Esophagus squamous epithelium (tissue), 5 donors: ENCODE data around the gene RPTOR. TPM values are rescaled to one million over a fixed set of nuclear protein-coding genes. Genes with fewer than 3 reads are reported as not detected.

Experiments
- DNase-seq: peaks from one replicate; lab custom pipeline; 2025; lab: John Stamatoyannopoulos, UW
- H3K27ac ChIP-seq, 4 donors: fragments of 200-600 bp; sonication (generic); one replicate each; pipeline ENCODE4 v1.5.1; 2016 to 2019; ENCODE audit warnings: mild to moderate bottlenecking in 1 of 4
- H3K27me3 ChIP-seq, 4 donors: fragments of 200-600 bp; sonication (generic); 1 replicate in 3 of 4; 2 replicates in 1 of 4; pipeline versions ENCODE4 v1.5.1 to v1.6.0; 2017 to 2021; ENCODE audit warnings: antibody characterized with exemption in 1 of 4
- H3K36me3 ChIP-seq, 3 donors: fragments of 200-600 bp; sonication (generic); one replicate each; pipeline ENCODE4 v1.5.1; 2016 to 2019
- H3K4me1 ChIP-seq, 3 donors: fragments of 200-600 bp; sonication (generic); one replicate each; pipeline ENCODE4 v1.5.1; 2017 to 2019
- H3K4me3 ChIP-seq, 4 donors: fragments of 200-600 bp; sonication (generic); 1 replicate in 3 of 4; 2 replicates in 1 of 4; pipeline ENCODE4 v1.5.1; 2016 to 2019; ENCODE audit warnings: mild to moderate bottlenecking in 2 of 4, moderate library complexity in 1 of 4
- H3K9me3 ChIP-seq, 3 donors: fragments of 200-600 bp; sonication (generic); one replicate each; pipeline ENCODE4 v1.5.1; 2016 to 2019
- POLR2A ChIP-seq, 4 donors: fragments of 450-650 bp; IDR thresholded peaks; one replicate each; pipeline ENCODE4 v1.6.1; 2017; ENCODE audit warnings: antibody characterized with exemption in 4 of 4, mild to moderate bottlenecking in 4 of 4, moderate library complexity in 3 of 4
- WGBS, 2 donors: methylation state at CpG; one replicate each; pipeline ENCODE4 v1.1.5; 2018; 5-methylcytosine and 5-hydroxymethylcytosine counted together
- intact Hi-C: fragments of 100-400 bp; cut with DNase I; formaldehyde crosslinking; loops from one replicate; pipeline ENCODE4 v1.15.0; 2022
- total RNA-seq, 4 donors: library from RNA; depleted of rRNA; stranded (reverse); fragments of >200 nt; gene quantifications; one replicate each; pipeline ENCODE4 v1.1.0, GENCODE V29; 2016
- TF ChIP-seq, protein P1 (sequence below), 6 experiments: fragments of 450-650 bp in 4 of 6; fragments of 200-600 bp in 2 of 6; sonication (generic) in 2 of 6; IDR thresholded peaks; one replicate each; pipeline ENCODE4 v1.5.1; 2016 to 2019; ENCODE audit warnings: antibody characterized with exemption in 6 of 6, mild to moderate bottlenecking in 4 of 6, moderate library complexity in 4 of 6
- donor health status: DM: yes; HTN: yes; CAD: no.

Gene RPTOR
- total RNA-seq, 4 donors from 2014 or later: 11.7 to 27.8 (median 22.8) TPM

GRCh38 chr17:80982426-80982974 lies 437.9 kb downstream of the RPTOR start:
- H3K27me3 ChIP-seq: peaks cover 0 to 36% (median 0%) of the 10 kb centered on the region in 4 donors
- no peak overlapping the region for H3K27ac ChIP-seq
- DNase-seq: no peak
- intact Hi-C loops: loop anchor here (10.0 kb wide), 1 partner anchor 118 kb away; no protein-coding TSS in a partner anchor
- H3K9me3 ChIP-seq: no peaks in the 10 kb centered on the region
- peaks cover 4 to 33% (median 8%) of the 10 kb centered on the region in 3 donors for H3K4me1 ChIP-seq
- H3K4me3 ChIP-seq: no peak overlapping the region
- no peaks in the 10 kb centered on the region for H3K36me3 ChIP-seq
- 68 to 79% methylated on average over 17 of the region's 17 CpGs for WGBS, 2 donors
- TF ChIP-seq, protein P1, sequence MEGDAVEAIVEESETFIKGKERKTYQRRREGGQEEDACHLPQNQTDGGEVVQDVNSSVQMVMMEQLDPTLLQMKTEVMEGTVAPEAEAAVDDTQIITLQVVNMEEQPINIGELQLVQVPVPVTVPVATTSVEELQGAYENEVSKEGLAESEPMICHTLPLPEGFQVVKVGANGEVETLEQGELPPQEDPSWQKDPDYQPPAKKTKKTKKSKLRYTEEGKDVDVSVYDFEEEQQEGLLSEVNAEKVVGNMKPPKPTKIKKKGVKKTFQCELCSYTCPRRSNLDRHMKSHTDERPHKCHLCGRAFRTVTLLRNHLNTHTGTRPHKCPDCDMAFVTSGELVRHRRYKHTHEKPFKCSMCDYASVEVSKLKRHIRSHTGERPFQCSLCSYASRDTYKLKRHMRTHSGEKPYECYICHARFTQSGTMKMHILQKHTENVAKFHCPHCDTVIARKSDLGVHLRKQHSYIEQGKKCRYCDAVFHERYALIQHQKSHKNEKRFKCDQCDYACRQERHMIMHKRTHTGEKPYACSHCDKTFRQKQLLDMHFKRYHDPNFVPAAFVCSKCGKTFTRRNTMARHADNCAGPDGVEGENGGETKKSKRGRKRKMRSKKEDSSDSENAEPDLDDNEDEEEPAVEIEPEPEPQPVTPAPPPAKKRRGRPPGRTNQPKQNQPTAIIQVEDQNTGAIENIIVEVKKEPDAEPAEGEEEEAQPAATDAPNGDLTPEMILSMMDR (IDR thresholded peaks at IDR 0.05): no peak
- no peak for TF ChIP-seq POLR2A (IDR thresholded peaks at IDR 0.05)

DNA sequence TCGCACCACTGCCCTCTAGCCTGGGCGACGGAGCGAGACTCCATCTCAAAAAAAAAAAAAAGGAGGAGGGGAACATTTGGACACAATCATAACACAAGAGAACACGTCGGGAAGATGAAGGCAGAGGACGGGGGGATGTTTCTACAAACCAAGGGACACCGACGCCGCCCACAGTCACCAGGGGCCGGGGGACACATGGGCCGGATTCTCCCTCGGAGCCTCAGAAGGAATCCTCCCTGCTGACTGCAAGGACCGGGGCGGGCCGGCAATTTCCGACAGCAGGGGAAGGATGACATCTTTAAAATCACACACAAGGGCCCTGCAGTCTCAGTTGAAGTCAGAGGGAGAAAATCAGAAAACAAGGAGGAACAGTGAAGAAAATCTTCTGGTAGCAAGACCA lies 438.9 kb downstream of the RPTOR start:
- H3K4me1 ChIP-seq: peaks cover 4 to 43% (median 8%) of the 10 kb centered on the region in 3 donors
- DNase-seq: no peak
- no peak for TF ChIP-seq POLR2A (IDR thresholded peaks at IDR 0.05)
- TF ChIP-seq, protein P1 (IDR thresholded peaks at IDR 0.05): no peak
- H3K9me3 ChIP-seq: no peaks in the 10 kb centered on the region
- no peaks in the 10 kb centered on the region for H3K36me3 ChIP-seq
- intact Hi-C loops: loop anchor here (10.0 kb wide), 1 partner anchor 119 kb away; no protein-coding TSS in a partner anchor
- peak overlapping the region in 2 of 4 donors; percentile 37 to 67 for H3K27ac ChIP-seq
- 85 to 88% methylated on average over 14 to 17 of the region's 17 CpGs for WGBS, 2 donors
- H3K4me3 ChIP-seq: no peak overlapping the region
- peaks cover 0 to 36% (median 0%) of the 10 kb centered on the region in 4 donors for H3K27me3 ChIP-seq

DNA sequence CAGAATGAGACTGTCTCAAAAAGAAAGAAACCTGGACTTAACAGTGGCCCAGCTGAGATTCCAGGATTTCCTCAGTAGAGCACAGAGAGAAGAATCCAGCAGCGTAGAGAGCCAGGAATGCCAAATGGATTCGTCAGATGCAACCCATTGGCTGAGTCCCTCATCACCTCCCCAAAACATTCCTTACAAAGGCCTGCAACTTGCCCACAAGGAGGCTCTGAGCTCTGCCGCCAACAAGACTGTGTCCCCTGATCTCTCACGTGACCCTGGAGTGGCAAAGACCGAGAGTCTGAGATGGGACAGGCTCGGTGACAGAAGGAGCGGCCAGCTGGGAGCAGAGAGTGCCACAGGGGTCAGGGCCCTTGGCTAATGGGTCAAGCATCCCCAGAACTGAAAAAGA lies 440.1 kb downstream of the RPTOR start:
- intact Hi-C loops: loop anchor here (10.0 kb wide), 1 partner anchor 120 kb away; no protein-coding TSS in a partner anchor
- Histone ChIP-seq H3K27me3 (peaks cover 0 to 30% (median 0%) of the 10 kb centered on the region in 4 donors), H3K9me3 (no peaks in the 10 kb centered on the region), H3K27ac (peak overlapping the region; percentile 30 to 67 (median 46)), H3K36me3 (no peaks in the 10 kb centered on the region), H3K4me1 (peaks cover 12 to 55% (median 13%) of the 10 kb centered on the region in 3 donors), H3K4me3 (no peak overlapping the region)
- WGBS, 2 donors: 63 to 70% methylated on average over 7 of the region's 7 CpGs
- DNase-seq: no peak
- no peak for TF ChIP-seq POLR2A (IDR thresholded peaks at IDR 0.05)
- TF ChIP-seq, protein P1 (IDR thresholded peaks at IDR 0.05): no peak

DNA sequence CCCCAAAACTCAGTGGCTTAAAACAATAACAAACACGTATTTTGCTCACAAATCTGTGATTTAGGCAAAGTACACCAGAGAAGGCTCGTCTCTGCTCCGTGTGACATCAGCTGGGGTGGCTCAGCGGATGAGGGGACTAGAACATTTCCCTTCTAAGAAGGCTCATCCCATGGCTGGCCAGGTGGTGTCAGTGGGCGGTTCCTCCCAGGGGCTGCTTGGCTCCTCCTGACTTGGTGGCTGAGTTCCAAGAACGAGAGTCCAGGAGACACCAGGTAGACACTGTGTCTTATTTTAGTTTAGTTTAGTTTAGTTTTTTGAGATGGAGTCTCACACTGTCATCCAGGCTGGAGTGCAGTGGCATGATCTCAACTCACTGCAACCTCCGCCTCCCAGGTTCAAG lies 441.4 kb downstream of the RPTOR start:
- 64 to 79% methylated on average over 6 to 7 of the region's 7 CpGs for WGBS, 2 donors
- no peak for DNase-seq
- H3K27me3 ChIP-seq: peaks cover 0 to 19% (median 0%) of the 10 kb centered on the region in 4 donors
- H3K4me1 ChIP-seq: peaks cover 11 to 47% (median 12%) of the 10 kb centered on the region in 3 donors
- no peaks in the 10 kb centered on the region for H3K36me3 ChIP-seq
- TF ChIP-seq, protein P1 (IDR thresholded peaks at IDR 0.05): no peak
- no peak overlapping the region for H3K27ac ChIP-seq
- H3K9me3 ChIP-seq: no peaks in the 10 kb centered on the region
- intact Hi-C loops: loop anchor here (10.0 kb wide), 1 partner anchor 121 kb away; no protein-coding TSS in a partner anchor
- H3K4me3 ChIP-seq: no peak overlapping the region

GRCh38 chr17:80986816-80987475 lies 442.3 kb downstream of the RPTOR start:
- H3K4me3 ChIP-seq: no peak overlapping the region
- H3K9me3 ChIP-seq: no peaks in the 10 kb centered on the region
- no peak for TF ChIP-seq POLR2A (IDR thresholded peaks at IDR 0.05)
- TF ChIP-seq, protein P1 (IDR thresholded peaks at IDR 0.05): no peak
- WGBS, 2 donors: 49 to 88% methylated on average over 7 to 9 of the region's 18 CpGs
- intact Hi-C loops: loop anchor here (10.0 kb wide), 1 partner anchor 122 kb away; no protein-coding TSS in a partner anchor
- no peaks in the 10 kb centered on the region for H3K36me3 ChIP-seq
- peaks cover 0 to 10% (median 0%) of the 10 kb centered on the region in 4 donors for H3K27me3 ChIP-seq
- DNase-seq: no peak
- peak overlapping the region in 2 of 4 donors; percentile 10 to 35 for H3K27ac ChIP-seq
- H3K4me1 ChIP-seq: peaks cover 5 to 46% (median 12%) of the 10 kb centered on the region in 3 donors
